K562 (cell line): ENCODE data around the gene KPNA3. TPM values are rescaled to one million over a fixed set of nuclear protein-coding genes. Genes with fewer than 3 reads are reported as not detected.

Experiments
- BDP1 ChIP-seq: IDR thresholded peaks from 3 replicates; pipeline ENCODE4 v1.6.1; 2011; ENCODE audit not compliant: insufficient read length, insufficient read depth
- HDAC1 ChIP-seq, 2 experiments: fragments of 450-650 bp; IDR thresholded peaks; 2 replicates each; pipeline ENCODE4 v1.6.1; 2016 to 2017; ENCODE audit warnings: inconsistent platforms in 1 of 2, mild to moderate bottlenecking in 1 of 2, moderate library complexity in 1 of 2
- MGA ChIP-seq: fragments of 450-650 bp; IDR thresholded peaks from 2 replicates; pipeline ENCODE4 v1.6.1; 2016; ENCODE audit warnings: mild to moderate bottlenecking, moderate library complexity
- polyA plus RNA-seq, 8 experiments: library from polyadenylated mRNA; depleted of rRNA in 4 of 8; stranded (reverse) in 5 of 8; unstranded in 3 of 8; fragments of >200 nt; fragmentation: Nextera tagmentation in 2 of 8; fragmentation: Illumina TruSeq in 1 of 8; extraction: Ambion mirVana in 2 of 8; extraction: Trizol in 1 of 8; gene quantifications; 2 replicates each; pipeline versions ENCODE4 v1.2.1 to v1.2.3, GENCODE V29; 2011 to 2014; ENCODE audit warnings: inconsistent platforms in 1 of 8, missing spikeins in 1 of 8
- total RNA-seq, 7 experiments: library from RNA; depleted of rRNA in 6 of 7; stranded (reverse); fragments of >200 nt in 6 of 7; fragmentation: Illumina TruSeq in 2 of 7; extraction: Trizol in 2 of 7; gene quantifications; 2 replicates each; pipeline versions ENCODE4 v1.2.1 to v1.2.3, GENCODE V29; 2011 to 2021; ENCODE audit warnings: low replicate concordance in 1 of 7

KPNA3 gene
- total and polyA plus RNA-seq, 9 of the 15 experiments (the other 6 are each of a cell fraction or from before 2014, with no cell fraction given), result 8.5 to 23.4 (median 15.7) TPM

- TF ChIP-seq MGA, result no peak
- no peak for TF ChIP-seq BDP1
- no peak for TF ChIP-seq HDAC1 (IDR thresholded peaks at IDR 0.05)
Observed at GRCh38 chr13:49812812-49813211, 20.3 kb upstream of the KPNA3 start (continued).
